Esophagus muscularis mucosa (tissue), 4 donors: Measurements from ENCODE around the gene OGFRL1.

Experiments used
- EP300 ChIP-seq: sonication (generic); formaldehyde crosslinking; IDR thresholded peaks from one replicate; pipeline ENCODE4 v1.6.1; 2017; ENCODE audit warnings: antibody characterized with exemption
- POLR2A ChIP-seq: fragments of 450-650 bp; IDR thresholded peaks from one replicate; pipeline ENCODE4 v1.6.1; 2017; ENCODE audit warnings: antibody characterized with exemption, moderate library complexity, mild to moderate bottlenecking, low read depth
- POLR2AphosphoS5 ChIP-seq, 2 donors: sonication (generic); formaldehyde crosslinking; IDR thresholded peaks; one replicate each; pipeline ENCODE4 v1.6.1; 2017; ENCODE audit warnings: antibody characterized with exemption in 2 of 2
- TF ChIP-seq, protein P1 (sequence below), 3 experiments: fragments of 200-600 bp in 2 of 3; fragments of 450-650 bp in 1 of 3; sonication (generic) in 2 of 3; IDR thresholded peaks; one replicate each; pipeline ENCODE4 v1.5.1; 2017 to 2019; ENCODE audit warnings: antibody characterized with exemption in 3 of 3, mild to moderate bottlenecking in 2 of 3, moderate library complexity in 1 of 3

DNA sequence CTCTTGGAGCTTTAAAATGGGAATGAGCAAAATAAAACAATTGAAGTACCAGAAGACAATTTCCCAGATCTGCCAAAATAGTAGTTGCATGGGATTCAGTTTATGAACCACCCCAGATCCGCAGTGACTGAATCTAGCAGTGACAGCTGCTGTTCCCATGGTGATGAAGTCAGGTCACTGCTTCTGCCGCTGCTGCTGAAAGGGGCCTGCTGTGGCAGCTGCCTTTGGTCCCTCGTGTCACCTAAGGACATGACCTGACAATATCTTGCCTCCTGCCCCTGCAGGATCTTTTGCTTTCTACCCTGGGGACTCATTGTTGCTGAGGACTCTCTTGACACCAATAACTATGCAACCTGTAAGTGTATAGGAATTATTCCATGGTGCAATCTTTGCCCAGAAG lies 34.3 kb upstream of the OGFRL1 start:
- TF ChIP-seq, protein P1, sequence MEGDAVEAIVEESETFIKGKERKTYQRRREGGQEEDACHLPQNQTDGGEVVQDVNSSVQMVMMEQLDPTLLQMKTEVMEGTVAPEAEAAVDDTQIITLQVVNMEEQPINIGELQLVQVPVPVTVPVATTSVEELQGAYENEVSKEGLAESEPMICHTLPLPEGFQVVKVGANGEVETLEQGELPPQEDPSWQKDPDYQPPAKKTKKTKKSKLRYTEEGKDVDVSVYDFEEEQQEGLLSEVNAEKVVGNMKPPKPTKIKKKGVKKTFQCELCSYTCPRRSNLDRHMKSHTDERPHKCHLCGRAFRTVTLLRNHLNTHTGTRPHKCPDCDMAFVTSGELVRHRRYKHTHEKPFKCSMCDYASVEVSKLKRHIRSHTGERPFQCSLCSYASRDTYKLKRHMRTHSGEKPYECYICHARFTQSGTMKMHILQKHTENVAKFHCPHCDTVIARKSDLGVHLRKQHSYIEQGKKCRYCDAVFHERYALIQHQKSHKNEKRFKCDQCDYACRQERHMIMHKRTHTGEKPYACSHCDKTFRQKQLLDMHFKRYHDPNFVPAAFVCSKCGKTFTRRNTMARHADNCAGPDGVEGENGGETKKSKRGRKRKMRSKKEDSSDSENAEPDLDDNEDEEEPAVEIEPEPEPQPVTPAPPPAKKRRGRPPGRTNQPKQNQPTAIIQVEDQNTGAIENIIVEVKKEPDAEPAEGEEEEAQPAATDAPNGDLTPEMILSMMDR (IDR thresholded peaks at IDR 0.05) = no peak
- TF ChIP-seq POLR2AphosphoS5 (IDR thresholded peaks at IDR 0.05) (no peak), EP300 (no peak), POLR2A (no peak)
